Neural progenitor cell (in vitro differentiated cells): ENCODE measurements around the gene IQSEC3. TPM values are rescaled to one million over a fixed set of nuclear protein-coding genes. Genes with fewer than 3 reads are reported as not detected.

ENCODE experiments used
- DNase-seq: peaks from one replicate; pipeline ENCODE4 v3.0.0-alpha.2; 2016; ENCODE audit warnings: low spot score
- H2AFZ ChIP-seq: fragments of 200-600 bp; sonication (generic); replicated peaks from 2 replicates; pipeline ENCODE4 v1.6.1; 2016; ENCODE audit warnings: antibody characterized with exemption
- H3F3A ChIP-seq: fragments of 200-600 bp; sonication (generic); 2 replicates; pipeline ENCODE4 v1.6.1; 2016; ENCODE audit warnings: antibody characterized with exemption, low read depth
- H3K27ac ChIP-seq: fragments of 200-600 bp; sonication (generic); 2 replicates; pipeline ENCODE4 v1.5.1; 2016; ENCODE audit warnings: mild to moderate bottlenecking
- H3K27me3 ChIP-seq: fragments of 200-600 bp; sonication (generic); 2 replicates; pipeline ENCODE4 v1.6.1; 2016; ENCODE audit warnings: mild to moderate bottlenecking, moderate library complexity
- H3K36me3 ChIP-seq: fragments of 200-600 bp; sonication (generic); 2 replicates; pipeline ENCODE4 v1.5.1; 2016
- H3K4me1 ChIP-seq: fragments of 200-600 bp; sonication (generic); 2 replicates; pipeline ENCODE4 v1.6.1; 2016; ENCODE audit warnings: mixed run types
- H3K4me2 ChIP-seq: fragments of 200-600 bp; sonication (generic); 2 replicates; pipeline ENCODE4 v1.6.1; 2016
- H3K4me3 ChIP-seq: fragments of 200-600 bp; sonication (generic); 2 replicates; pipeline ENCODE4 v1.5.1; 2016
- H3K79me2 ChIP-seq: fragments of 200-600 bp; sonication (generic); 2 replicates; pipeline ENCODE4 v1.6.1; 2016; ENCODE audit warnings: low read depth
- H3K9ac ChIP-seq: fragments of 200-600 bp; sonication (generic); 2 replicates; pipeline ENCODE4 v1.6.1; 2016
- H3K9me3 ChIP-seq: fragments of 200-600 bp; sonication (generic); 2 replicates; pipeline ENCODE4 v1.5.1; 2016; ENCODE audit warnings: low read depth
- H4K20me1 ChIP-seq: fragments of 200-600 bp; sonication (generic); 2 replicates; pipeline ENCODE4 v1.6.1; 2016; ENCODE audit warnings: low read depth
- H3K27ac Mint-ChIP-seq: 3 replicates; pipeline ENCODE4 v1.8.0; 2021; ENCODE audit warnings: mixed read lengths
- H3K27me3 Mint-ChIP-seq: 2 replicates; pipeline ENCODE4 v1.8.0; 2022; ENCODE audit warnings: low read depth, mild to moderate bottlenecking, inconsistent platforms, moderate library complexity, mixed read lengths; ENCODE audit not compliant: insufficient read depth
- H3K36me3 Mint-ChIP-seq: 3 replicates; pipeline ENCODE4 v1.8.0; 2021; ENCODE audit warnings: mixed read lengths
- H3K4me1 Mint-ChIP-seq: 3 replicates; pipeline ENCODE4 v1.8.0; 2021; ENCODE audit warnings: mixed read lengths
- H3K4me3 Mint-ChIP-seq: 3 replicates; pipeline ENCODE4 v1.8.0; 2021; ENCODE audit warnings: mild to moderate bottlenecking, moderate library complexity, mixed read lengths
- H3K9me3 Mint-ChIP-seq: 3 replicates; pipeline ENCODE4 v1.8.0; 2020; ENCODE audit warnings: mixed read lengths
- CTCF ChIP-seq: fragments of 200-600 bp; sonication (generic); IDR thresholded peaks from 2 replicates; pipeline ENCODE4 v1.5.1; 2017; ENCODE audit warnings: antibody characterized with exemption, mild to moderate bottlenecking
- EZH2 ChIP-seq: fragments of 200-600 bp; sonication (generic); IDR thresholded peaks from 2 replicates; pipeline ENCODE4 v1.6.1; 2017; ENCODE audit warnings: antibody characterized with exemption, mild to moderate bottlenecking, moderate library complexity
- EZH2phosphoT487 ChIP-seq: fragments of 200-600 bp; sonication (generic); IDR thresholded peaks from 2 replicates; pipeline ENCODE4 v1.6.1; 2017; ENCODE audit warnings: antibody characterized with exemption
- total RNA-seq: library from RNA; depleted of rRNA; stranded (reverse); fragments of >200 nt; gene quantifications from 2 replicates; pipeline ENCODE4 v1.2.3, GENCODE V29; 2015; ENCODE audit warnings: low replicate concordance

IQSEC3 gene
- total RNA-seq, 1 donor from 2014 or later = 0.09 TPM

- no peaks in the 10 kb centered on the region for H3K79me2 ChIP-seq
- no peak overlapping the region for H3K4me3 ChIP-seq
- TF ChIP-seq EZH2phosphoT487 = no peak
- no peak for TF ChIP-seq CTCF
- no peak for TF ChIP-seq EZH2
- H3K9me3 Mint-ChIP-seq = no peaks in the 10 kb centered on the region
- H3K4me1 ChIP-seq = peaks cover 1% of the 10 kb centered on the region
- no peak for DNase-seq
- no peak overlapping the region for H3K9ac ChIP-seq
- no peaks in the 10 kb centered on the region for H3K36me3 Mint-ChIP-seq
- H3K4me2 ChIP-seq = no peak overlapping the region
- H3K4me1 Mint-ChIP-seq = peaks cover 16% of the 10 kb centered on the region
- H4K20me1 ChIP-seq = no peaks in the 10 kb centered on the region
- H3K27ac ChIP-seq = no peak overlapping the region
- no peak overlapping the region for H2AFZ ChIP-seq
- H3K4me3 Mint-ChIP-seq = peak overlapping the region; percentile 10
- no peaks in the 10 kb centered on the region for H3K27me3 ChIP-seq
- no peak overlapping the region for H3K27ac Mint-ChIP-seq
- H3K9me3 ChIP-seq = no peaks in the 10 kb centered on the region
- H3F3A ChIP-seq = no peaks in the 10 kb centered on the region
- H3K27me3 Mint-ChIP-seq = peaks cover 17% of the 10 kb centered on the region
- no peaks in the 10 kb centered on the region for H3K36me3 ChIP-seq
These were observed 111.6 kb downstream of the IQSEC3 start for GRCh38 chr12:177980-178828.

- Histone ChIP-seq H4K20me1 (no peaks in the 10 kb centered on the region), H3K9ac (no peak overlapping the region), H3F3A (no peaks in the 10 kb centered on the region), H3K27me3 (no peaks in the 10 kb centered on the region), H2AFZ (no peak overlapping the region), H3K4me1 (no peaks in the 10 kb centered on the region), H3K4me3 (no peak overlapping the region), H3K4me2 (no peak overlapping the region), H3K9me3 (no peaks in the 10 kb centered on the region), H3K79me2 (no peaks in the 10 kb centered on the region), H3K36me3 (no peaks in the 10 kb centered on the region), H3K27ac (no peak overlapping the region)
- Mint-ChIP-seq H3K27ac (no peak overlapping the region), H3K27me3 (peaks cover 13% of the 10 kb centered on the region), H3K4me3 (no peak overlapping the region), H3K36me3 (no peaks in the 10 kb centered on the region), H3K4me1 (peaks cover 14% of the 10 kb centered on the region), H3K9me3 (no peaks in the 10 kb centered on the region)
- no peak for TF ChIP-seq EZH2
- TF ChIP-seq EZH2phosphoT487 = no peak
- TF ChIP-seq CTCF = no peak
- DNase-seq = no peak
These were observed 112.2 kb downstream of the IQSEC3 start for GRCh38 chr12:178829-179109.

GRCh38 chr12:179131-179884 lies 112.7 kb downstream of the IQSEC3 start:
- TF ChIP-seq CTCF (no peak), EZH2phosphoT487 (no peak), EZH2 (no peak)
- Histone ChIP-seq H3F3A (no peaks in the 10 kb centered on the region), H2AFZ (no peak overlapping the region), H3K27ac (no peak overlapping the region), H3K9me3 (no peaks in the 10 kb centered on the region), H3K27me3 (no peaks in the 10 kb centered on the region), H3K4me3 (no peak overlapping the region), H4K20me1 (no peaks in the 10 kb centered on the region), H3K36me3 (no peaks in the 10 kb centered on the region), H3K4me1 (no peaks in the 10 kb centered on the region), H3K4me2 (no peak overlapping the region), H3K9ac (no peak overlapping the region), H3K79me2 (no peaks in the 10 kb centered on the region)
- Mint-ChIP-seq H3K27me3 (peaks cover 13% of the 10 kb centered on the region), H3K4me1 (peaks cover 11% of the 10 kb centered on the region), H3K36me3 (no peaks in the 10 kb centered on the region), H3K4me3 (no peak overlapping the region), H3K9me3 (no peaks in the 10 kb centered on the region), H3K27ac (no peak overlapping the region)
- DNase-seq = no peak
